ENCODE results near the gene CTTN.
"Not testable (repeated sequence)": the region's sequence is repeated elsewhere in the genome, so short reads cannot be mapped to it uniquely, and the experiment has no call there.

Gene CTTN

DNA sequence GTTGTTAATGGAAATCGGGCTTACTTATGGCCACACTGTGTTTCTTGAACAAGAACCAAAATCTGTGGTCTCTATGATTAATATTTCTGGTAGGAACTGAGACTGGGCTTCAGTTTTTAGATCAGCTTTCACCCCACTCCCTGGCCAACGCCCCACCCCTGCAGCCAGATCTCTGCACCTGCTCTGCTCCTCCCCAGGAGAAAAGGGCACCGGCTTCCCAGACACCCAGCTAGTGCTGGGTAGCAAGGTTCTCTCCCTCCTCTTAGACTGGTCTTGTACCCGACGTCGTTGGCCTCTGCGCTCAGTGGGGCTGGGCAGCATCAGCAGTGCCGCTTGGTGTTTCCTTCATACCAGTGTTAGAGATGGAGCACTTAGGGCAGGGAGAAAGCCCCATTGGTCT is 17.0 kb upstream of the CTTN start:
- no peak for DNase-seq (ENCODE audit: low read depth)

DNA sequence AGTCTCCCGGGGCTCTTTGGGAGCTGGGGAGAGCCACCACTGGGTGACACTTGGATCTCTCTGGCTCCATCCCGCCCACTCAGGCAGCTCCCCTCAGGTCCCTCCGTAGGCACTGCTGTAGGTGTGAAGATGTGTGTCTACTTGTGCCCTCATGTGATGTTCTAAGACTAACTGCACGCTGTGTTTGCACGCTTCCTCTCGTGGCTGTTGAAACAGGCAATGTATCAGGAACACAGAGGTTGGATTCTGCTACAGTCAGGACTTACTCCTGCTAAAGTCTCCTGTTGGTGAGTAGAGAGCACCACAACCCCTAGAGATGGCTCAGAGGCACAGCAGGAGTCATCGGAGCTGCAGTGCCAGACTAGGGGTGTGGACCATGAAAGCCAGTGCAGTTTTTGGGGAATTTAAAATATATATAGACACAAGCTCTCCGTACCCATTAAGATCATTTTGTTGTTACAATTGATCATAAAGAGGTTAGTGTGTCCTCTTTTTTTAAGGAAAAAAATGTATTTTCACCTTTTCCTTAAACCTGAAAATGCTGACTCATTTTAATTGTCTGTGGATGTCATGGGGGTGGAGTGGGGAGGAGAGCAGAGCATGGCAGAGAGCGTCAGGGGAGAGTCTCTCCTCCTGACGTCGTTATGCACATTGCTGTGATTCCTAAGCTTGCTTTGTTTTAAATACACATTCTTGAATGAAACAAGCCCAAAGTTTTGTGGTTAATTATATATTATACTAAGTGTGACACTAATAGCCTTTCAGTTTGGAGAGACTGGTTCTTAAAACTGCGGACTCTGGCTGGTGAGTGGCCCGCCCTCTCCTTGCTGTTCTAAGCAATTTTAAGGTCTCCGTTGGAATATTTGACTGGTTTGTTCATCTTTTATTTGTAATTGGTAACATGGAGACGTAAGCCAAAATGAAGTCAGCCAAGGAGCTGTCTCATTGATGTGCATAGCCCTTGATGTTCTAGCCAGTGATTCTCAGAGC is 16.2 kb upstream of the CTTN start:
- no peak for DNase-seq (ENCODE audit: low read depth)

DNA sequence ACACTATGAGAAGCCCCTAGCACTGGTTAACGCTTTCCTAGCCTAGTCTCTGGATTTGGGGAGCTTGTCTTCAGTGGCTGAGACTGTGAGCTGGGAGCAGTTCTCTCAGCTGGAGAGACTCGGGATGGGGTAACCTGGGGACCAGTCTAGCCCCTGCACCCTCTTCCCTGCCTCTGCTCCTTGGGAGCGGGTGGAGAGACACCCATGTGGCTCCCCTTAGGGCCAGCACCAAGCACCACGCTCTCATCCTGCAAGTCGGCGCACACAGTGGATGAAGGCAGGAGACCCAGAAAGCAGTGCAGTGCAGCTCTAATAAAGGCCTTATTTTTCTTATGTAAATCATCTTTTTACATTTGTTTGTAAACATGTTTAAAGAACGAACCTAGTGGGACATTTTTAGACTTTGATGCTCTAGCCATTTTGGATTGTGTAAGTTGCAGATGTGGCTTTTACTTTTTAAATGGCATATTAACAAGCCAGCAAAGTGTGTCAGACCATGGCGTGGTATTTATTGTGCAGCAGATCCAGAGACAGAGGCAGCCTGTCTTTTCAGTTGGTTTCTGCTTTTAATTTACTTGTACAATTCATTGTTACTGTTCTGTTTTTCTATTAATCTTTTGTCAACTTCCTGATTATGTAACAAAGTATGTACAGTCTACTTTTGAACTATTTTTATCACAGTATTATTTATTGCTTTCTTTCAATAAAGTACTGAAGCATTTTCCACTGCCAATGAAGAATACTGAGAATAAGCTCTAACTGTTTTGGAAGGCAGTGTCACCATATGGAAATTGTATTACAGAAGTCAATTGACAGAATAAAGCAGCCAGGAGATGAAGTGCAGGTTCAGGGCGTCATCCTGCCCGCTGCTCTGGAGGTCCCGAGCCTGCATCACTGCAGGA is 14.4 kb upstream of the CTTN start:
- no peak for DNase-seq (ENCODE audit: low read depth)

DNA sequence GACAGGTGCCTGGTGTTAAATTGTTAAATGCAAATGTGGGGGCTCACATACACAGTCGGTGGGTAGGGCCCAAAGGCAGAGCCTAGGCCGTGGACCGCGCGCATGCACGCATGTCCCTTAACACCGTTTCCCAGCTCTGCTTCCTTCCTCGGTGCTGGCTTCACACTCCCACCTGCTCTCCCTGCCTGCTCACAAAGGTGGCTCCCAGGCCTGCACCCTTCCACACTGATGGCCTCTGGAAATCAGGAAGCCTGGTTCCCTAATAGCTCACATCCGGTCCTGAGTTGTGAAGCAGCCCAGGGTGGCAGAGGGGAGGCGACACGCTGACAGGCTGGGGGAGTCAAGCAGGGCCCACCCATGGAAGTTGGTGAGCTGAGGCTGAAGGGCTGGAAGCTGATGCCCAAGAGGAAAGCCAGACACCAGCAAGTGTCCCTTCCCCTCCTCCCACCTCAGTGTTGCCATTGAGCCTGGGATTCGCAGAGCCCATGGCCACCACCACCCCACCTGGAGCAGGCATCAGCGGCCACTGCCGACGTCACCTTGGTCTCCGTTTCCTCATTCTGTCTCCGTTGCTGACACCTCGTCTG is 13.7 kb upstream of the CTTN start:
- no peak for DNase-seq (ENCODE audit: low read depth)

DNA sequence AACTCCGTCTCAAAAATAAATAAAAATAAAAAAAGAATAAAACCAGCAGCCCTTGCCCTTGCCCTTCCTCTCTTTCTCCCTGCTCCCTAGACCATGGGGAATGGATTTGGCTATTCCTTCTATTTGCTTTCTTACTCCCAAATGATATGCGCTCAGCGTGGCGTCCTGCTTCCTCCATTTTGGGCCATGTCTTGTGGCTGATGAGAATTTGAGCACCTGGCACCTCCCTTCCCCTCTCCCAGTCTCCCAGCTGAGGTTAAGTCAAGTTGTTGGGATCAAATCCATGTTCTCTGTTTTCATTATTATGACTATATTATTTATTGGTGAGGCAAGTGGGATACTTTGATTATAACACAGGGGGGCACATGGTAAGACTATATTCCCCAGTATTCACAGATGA is 10.8 kb upstream of the CTTN start:
- no peak for DNase-seq (ENCODE audit: low read depth)

DNA sequence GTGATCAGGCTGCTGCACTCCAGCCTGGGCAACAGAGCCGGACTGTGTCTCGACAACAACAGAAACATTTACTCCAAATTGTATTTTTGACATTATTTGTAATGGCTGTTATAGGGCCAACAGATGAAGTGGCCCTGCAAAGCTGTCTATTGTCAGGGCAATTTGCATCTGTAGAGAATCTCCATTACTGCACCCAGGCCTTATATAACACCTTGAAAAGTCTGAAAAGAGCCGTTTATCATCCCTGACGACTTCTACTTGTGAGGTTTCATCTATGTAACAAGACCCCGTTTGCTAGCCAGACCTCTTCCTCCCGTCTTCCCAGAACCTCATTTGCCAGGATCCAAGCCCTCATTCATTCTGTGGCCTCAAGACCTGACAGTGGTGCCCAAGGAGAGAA is 9.1 kb upstream of the CTTN start:
- DNase-seq (ENCODE audit: low read depth) = no peak

DNA sequence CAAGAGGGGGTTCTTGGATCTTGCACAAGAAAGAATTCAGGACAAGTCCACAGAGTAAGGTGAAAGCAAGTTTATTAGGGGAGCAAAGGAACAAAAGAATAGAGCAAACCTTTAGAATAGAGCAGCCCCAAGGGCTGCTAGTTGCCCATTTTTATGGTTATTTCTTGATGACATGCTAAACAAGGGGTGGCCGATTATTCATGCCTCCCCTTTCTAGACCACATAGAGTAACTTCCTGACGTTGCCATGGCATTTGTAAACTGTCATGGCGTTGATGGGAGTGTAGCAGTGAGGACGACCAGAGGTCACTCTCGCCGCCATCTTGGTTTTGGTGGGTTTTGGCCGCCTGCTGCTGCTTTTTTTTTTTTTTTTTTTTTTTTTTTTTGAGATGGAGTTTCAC is 7.4 kb upstream of the CTTN start:
- not testable (repeated sequence) for DNase-seq (ENCODE audit: low read depth)

DNA sequence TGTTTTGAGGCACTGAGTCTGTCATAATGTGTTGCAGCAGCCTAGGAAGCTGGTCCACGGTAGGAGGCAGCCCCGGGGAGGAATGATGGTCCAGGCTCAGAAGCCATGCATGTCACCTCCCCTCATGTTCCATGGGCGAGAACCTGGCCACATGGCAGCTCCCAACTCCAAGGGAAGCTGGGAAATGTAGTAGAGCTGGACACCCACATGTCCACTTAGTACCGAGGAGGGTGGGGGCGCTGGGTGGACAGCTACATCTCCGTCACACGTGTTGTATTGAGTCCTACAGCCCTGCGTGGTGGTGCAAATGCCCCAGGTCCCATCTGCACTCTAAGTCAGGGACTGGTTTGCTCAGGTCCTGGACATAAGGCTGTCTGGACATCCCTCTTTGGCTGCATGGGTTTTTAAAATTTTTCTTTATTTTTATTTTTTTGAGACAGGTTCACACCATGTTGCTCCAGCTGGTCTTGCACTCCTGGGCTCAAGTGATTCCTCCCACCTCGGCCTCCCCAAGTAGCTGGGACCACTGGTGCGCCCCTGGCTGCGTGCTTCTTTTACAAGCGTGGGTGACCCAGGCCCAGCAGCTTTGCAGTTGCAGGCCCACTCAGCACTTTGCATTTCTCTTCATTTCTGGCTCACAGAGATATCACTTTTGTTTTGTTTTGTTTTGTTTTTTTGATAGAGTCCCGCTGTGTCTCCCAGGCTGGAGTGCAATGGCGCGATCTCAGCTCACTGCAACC is 3.9 kb upstream of the CTTN start:
- no peak for DNase-seq (ENCODE audit: low read depth)

DNA sequence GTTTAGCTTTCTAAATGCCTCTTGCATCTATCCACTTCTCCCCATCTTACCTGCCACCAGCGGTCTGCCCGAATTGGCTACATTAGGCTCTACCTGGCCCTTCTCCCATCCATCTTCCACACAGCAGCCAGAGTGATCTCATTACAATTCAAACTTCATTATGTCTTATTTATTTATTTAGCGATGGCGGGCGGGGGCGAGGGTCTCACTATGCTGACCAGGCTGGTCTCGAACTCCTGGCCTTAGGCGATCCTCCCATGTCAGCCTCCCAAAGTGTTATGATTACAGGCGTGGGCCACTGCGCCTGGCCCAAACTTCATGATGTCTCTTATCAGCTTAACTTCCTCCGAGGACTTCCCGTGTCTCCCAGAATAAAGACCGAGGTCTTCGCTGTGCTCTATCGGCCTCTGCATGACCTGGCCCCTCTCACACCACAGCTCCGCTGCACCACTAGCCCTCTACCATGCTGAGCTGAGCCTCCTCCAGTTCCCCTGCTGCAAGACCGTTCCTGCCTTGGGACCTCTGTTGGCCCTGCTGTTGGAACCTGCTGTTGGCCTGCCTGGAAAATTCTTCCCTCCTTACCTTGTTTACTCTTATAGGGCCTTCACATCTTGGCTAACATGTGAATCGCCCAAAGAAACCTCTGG is 870 bp upstream of the CTTN start:
- no peak for DNase-seq (ENCODE audit: low read depth)

DNA sequence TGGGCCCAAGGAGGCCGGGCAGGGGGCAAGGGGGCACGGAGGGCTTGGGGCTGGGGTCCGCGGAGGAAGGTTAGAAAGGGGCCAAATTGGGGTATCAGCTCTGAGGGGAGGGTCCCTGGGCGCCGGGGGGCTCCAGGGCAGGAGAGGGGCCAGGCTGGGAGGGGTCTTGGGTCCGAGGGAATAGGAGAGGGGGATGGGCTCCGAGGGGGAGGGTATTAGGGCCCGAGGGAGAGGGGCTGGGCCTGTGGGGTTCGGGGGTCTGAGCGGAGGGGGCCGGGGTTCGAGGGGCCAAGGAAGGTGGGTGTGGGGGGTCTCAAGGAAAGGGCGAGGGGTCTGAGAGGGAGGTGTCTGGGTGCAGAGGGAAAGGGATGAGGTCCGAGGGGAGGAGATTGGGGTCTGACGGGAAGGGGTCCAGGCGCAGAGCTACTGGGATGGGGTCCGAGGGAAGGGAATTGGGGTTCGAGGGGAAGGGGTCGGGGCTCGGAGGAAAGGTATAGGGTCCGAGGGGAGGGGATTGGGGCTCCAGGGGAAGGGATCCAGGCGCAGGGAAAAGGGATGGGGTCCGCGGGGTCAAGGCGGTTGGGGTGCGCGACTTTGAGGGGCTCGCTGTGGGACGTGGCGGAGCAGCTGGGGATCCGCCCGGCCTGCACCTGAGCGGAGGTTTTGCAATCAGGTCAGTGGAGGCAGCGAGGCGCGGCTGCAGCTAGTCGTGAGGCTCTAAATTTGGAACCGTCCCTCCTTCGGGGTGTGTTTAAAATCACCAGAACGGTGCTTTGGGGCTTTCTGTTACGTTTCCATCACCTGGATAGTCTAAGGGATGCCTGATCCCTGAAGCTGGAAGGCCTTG is 728 bp downstream of the CTTN start:
- no peak for DNase-seq (ENCODE audit: low read depth)

DNA sequence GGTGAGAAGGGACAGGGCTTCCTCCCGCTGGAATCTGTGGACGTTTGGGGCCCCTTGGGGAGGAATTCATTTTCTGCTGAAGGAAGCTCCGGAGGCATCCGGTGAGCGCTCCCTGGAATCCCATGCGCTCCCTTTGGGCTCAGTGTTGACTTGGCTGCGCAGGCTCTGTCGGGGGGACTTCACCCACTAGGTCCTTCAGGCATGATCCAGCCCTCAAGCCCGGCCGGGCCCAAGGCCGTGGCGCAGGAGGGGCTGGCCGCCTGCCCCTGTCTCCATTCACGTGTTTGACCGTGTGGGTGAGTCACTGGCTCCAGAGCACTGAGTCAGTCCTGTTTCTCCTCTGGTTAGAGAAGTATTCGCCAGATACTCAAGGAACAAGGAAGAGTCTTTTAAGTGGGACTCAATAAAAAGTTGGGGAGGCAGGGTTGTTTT is 1.4 kb downstream of the CTTN start:
- no peak for DNase-seq (ENCODE audit: low read depth)

DNA sequence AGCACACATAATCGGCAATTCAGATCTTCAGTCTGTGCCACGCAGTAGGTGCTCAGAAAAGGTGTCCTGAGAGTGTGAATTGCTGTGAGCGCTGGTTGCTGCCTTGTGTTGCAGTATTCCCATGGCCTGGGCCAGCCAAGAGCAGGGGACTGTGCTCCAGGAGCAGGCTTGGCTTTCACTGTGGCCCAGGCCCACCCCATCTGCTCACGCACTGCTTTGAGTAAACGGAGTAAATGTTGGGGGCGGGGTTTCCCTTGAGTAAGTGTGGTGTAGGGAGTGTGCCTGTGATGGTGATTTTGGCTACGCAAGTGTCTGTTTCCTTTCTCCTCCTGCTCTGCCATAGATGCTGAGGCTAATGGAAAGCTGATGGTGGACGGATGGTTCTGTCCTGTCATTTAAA is 2.3 kb downstream of the CTTN start:
- DNase-seq (ENCODE audit: low read depth) = no peak

DNA sequence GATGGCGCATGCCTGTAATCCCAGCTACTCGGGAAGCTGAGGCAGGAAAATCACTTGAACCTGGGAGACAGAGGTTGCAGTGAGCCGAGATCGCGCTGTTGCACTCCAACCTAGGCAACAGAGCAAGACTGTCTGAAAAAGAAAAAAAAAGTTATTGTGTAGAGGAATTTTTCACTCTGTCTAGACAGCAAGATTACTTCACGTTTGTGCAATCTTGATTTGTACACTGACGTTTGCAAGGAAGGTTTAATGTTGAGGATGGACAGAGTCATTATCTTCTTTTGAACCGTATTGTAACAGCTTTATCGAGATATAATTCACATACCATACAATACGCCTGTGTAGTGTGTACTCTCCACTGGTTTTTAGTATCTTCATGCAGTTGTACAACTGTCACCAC is 3.7 kb downstream of the CTTN start:
- no peak for DNase-seq (ENCODE audit: low read depth)

DNA sequence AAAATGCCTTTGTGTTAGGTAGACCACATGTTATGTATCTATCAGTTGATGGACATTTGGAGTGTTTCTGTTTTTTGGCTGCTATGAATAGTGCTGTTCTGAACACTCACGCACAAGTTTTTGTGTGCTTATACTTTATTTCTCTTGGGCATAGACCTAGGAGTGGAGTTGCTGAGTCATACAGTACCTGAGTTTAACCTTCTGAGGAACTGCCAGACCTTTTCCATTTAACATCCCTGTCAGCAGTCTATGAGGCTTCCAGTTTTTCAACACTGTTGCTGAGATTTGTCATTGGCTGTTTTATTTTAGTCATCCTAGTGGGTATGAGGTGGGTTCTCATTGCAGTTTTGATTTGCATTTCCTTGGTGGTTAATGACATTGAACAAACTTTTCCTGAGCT is 4.4 kb downstream of the CTTN start:
- no peak for DNase-seq (ENCODE audit: low read depth)

DNA sequence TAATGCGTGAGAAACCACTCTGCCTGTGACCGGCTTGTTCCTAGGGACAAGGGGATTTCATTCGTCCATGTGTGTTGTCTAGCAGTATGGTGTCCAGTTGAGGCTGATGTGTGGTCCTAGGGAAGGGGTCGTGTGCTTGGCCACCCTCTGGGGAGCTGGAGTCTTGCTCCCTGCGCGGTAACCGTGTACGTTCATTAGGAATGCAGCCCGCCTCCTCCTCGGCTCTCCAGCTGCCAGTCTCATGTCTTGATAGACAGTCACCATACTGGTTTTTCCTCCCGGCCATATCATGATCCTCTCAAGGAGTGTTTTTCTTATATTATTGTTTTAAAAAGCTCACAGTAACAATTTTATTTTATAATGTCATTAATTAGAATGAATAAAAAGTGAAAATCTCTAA is 5.9 kb downstream of the CTTN start:
- no peak for DNase-seq (ENCODE audit: low read depth)

DNA sequence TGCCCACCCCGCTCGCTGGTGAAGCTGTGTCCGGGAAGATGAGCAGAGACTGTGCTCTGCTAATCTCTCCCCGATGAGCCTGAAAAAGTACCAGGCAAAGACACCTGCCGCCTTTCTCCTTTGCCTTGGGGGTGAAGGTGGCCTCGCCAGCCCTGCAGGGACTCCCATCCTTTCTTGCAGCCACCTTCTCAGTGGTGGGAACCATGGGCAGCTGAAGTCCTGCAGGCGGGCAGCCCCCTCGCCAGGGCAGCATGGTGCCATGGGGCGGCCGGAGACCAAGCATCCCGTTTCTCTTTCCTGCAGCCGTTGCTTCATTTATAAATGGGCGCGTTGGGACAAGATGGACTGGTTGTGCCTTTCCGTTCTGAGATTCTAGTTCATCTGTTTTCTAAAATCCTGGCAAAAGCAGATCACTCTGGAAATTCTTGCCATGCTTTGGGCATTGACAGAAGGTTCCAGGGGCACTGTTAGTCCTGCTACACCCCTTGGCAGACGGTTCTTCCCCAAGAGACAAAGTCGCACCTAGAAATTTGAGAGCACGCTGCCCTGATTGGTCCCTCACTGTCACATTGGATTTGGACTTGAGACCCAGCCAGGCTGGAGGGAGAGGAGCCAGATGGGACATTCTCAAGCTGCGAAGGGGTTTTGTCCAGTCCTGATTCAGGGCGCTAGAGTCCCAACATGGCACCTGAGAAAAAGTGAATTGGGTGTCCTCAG is 7.5 kb downstream of the CTTN start:
- DNase-seq (ENCODE audit: low read depth) = no peak

DNA sequence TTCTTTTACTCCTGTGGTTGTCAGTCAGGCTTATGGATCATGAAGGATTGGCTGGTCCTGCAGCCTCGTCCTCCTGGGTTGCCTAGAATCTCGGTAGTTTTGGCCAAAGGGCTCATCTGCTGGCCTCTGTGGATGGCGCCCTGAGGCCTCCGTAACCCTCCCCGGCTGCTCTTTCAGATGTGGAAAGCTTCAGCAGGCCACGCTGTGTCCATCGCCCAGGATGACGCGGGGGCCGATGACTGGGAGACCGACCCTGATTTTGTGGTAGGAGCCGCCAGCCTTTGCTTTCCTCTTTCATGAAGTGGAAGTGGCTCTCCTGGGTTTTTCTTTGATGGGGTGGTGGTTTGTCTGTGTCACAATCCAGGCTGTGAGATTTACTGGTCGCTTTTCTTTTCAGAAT is 8.8 kb downstream of the CTTN start:
- DNase-seq (ENCODE audit: low read depth) = no peak

DNA sequence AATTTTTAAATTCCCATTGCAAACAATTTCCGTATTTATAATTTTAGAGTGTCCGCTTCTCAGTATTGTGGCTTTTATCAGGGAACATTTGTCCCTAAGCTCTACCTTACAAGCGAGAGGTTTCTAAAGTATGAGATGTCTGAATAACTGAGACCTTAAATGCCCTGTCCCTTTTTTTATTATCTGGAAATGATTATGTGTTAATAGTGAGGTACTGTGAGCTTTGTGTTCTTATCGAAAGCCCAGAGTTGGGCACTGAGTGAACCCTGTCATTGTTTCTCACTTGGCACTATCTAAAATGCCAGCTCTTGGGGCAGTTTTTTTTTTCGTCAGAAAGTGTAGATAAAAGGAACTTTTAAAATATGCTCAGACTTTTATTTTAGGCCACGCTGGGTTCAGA is 9.5 kb downstream of the CTTN start:
- DNase-seq (ENCODE audit: low read depth) = no peak

DNA sequence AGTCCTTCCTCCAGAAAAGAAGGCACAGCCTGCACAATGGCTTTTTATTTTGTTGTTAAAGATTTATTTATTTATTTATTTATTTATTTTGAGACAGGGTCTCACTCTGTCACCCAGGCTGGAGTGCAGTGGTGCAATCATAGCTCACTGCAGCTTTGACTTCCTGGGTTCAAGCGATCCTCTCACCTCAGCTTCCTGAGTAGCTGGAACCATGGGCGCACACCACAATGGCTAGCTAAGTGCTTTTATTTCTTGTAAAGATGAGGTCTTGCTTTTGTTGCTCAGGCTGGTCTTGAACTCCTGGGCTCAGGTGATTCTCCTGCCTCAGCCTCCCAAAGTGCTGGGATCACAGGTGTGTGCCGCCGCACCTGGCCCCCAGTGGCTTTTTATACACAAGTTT is 10.0 kb downstream of the CTTN start:
- not testable (repeated sequence) for DNase-seq (ENCODE audit: low read depth)

DNA sequence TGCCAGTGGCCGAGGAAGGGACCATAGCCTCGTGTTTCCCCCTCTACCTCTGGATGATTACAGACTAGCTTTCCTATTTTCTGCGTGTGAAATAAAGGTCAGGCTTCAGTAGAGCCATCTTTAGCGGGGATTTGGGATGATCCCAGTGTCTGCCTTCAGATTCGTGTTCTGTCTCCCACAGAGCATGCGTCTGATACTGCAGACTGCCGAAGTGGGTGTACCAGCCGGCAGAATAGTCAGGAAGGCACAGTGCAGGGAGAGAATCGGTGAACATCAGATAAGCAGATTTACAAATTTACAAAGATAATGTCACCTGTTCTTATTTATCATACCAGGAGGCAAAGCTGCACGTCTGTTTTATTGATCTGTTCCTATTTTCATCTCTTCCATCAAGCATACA is 11.1 kb downstream of the CTTN start:
- no peak for DNase-seq (ENCODE audit: low read depth)
